EL (cell line): Measurements from ENCODE around the gene AREL1.
A peak's percentile ranks its signal among the peaks of the same experiment; 100 is the strongest.

Experiments used
- DNase-seq: peaks from one replicate; pipeline ENCODE4 v3.0.0-alpha.2; 2016

The AREL1 gene

DNA sequence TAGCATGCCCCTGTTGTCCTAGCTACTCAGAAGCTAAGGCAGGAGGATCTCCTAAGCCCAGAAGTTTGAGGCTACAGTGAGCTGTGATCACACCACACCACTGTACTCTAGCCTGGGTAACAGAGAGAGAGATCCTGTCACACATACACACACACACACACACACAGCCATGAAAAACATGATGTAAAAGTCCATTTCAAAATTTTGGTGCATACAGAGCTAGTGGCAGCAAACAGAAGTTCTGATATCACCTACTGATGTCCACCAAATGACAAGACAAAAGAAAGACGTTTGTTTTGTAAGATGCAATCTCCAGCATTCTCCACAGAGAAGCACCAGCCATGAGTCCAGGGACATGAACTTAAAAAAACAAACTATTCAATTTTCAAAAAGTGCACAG, 15.9 kb downstream of the AREL1 start:
- DNase-seq, result no peak

DNA sequence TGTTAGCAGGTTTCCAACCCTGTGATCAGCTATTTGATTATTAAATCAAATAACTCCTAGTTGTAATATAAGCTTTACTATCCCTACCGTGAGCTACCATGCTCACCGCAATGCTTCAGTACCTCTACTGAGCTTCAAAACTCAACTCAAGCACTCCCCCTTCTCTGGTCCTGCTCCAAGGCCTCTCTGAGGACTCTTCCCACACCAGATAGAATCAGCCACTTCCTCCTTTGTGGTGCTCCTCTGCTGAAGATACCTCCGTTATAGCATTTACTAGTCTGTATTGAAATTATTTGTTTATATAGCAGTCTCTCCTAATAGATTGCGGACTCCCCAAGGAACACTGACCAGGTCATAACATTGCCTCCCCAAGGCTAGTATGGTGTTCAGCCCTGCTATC, 17.5 kb downstream of the AREL1 start:
- DNase-seq, result no peak

DNA sequence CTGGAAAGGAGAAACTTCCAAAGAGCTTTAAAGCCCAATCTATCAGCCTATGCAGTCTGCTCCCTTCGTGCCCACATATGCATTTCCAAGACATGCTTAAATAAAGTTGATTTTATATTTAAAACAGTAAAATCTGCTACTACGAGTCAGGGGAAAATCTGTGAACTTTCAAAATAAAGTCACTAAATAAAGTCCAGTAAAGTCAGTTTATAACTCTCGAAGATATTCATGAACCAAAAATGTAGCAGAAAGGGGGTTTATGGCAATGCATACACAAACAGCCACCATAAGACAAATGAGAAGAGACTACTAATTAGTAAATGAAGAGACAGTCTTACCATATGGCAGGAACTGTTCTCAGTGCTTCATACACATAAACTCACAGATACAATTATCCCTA, 19.7 kb downstream of the AREL1 start:
- no peak for DNase-seq

DNA sequence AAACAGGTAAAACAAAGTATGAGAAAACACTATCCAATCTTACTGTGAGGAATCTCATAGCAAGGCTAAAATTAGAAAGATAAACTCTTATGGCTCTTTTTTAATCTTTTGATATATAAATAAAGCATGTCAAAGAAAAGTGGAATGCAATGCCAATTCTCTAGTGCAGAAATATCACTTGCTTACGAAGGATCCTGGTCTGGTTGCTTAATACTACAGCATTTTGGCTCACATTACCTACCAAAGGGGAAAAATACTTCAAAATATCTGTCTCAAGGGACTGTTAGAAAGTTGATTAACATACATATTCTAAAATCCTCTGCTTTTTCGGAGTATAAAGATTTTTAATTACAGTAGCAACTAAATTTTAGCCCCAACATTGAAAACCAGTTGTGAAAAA, 21.4 kb downstream of the AREL1 start:
- no peak for DNase-seq

DNA sequence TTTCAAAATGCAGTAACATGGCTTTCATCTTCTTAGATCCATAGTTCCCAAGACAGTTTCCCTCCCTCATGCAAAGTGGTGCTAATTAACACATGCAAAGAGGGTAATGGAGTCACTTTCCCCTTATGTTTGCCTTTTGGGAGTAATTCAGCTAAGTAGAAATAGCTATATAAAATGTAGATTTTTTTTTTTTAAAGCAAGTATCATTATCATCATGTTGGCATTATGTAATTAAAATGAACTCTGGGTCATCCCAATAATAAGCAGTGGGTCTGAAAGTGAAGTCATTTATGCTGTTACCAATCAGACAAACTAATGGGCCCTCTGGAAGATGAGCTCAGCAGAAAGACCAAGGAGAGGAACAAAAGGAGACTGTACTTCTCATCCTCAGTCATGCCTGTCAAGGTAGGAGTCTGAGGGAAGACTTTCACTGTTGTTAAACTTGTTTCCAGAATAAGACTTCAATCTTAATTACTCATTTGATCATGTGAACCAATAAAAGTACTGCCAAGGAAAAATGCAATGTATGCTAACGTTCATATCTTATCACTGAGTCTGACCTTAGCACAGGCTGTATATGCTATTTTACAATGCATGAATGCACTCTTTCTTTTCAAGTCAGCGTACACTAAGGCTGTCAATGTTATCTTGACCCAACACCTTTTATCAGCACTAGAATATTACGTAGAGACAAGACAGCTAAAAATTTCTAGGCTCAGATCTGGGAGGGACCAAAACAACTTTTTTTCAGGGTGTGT, 26.8 kb downstream of the AREL1 start:
- no peak for DNase-seq

DNA sequence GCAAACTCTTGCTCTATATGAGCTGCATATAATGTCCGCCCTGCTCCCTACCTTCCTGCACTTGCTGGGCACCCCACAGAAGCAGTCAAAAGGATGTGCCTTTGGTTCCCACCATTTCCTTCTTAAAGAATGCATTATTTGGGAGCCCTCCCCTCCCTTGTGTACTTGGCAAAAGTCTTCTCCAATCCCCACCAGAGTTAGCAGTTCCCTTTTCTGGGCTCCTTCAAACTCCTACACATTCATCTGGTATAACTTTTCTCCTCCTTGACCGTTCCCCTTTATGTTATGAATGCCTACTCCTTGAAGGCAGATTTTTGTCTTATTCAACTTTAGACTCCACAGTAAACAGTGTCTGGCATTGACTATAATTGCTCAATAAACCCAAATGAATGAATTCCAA, 27.8 kb downstream of the AREL1 start:
- DNase-seq, result no peak

DNA sequence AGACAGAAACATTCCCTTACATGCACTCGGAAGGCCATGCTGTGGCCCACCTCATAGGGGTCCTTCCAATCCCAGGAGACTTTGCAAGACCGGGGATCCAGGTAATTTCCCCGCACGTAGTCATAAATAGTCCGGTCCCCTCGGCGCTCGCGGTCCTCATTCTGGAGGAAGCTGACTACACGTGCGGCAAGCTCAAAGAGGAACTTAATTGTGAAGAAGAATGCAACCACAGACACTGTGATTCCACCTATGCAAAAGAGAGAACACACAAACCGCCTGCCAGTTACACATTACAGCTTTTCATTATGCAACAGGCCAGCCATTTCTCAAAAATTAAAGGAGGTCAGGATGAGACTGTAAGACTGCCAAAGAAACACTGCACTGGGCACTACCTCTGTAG, 28.4 kb downstream of the AREL1 start:
- no peak for DNase-seq

DNA sequence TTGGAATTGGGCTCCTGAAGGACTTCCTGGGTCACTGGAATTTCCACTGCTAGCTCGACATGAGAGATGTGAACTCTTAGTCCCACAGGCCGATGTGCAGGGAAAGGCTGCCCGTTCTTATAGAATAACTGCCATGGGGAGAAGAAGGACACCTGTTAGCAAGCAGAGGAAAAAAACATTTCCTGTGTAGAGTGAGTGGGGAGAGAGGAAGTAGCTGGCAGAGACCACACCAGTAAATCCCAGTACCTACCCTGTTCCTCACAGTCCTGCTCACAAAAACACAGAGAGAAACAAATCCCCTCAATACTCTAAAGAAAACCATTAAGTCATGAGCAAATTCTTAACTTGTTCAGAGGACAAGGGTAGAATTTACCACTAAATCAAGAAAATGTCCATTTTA, 29.5 kb downstream of the AREL1 start:
- DNase-seq, result no peak

DNA sequence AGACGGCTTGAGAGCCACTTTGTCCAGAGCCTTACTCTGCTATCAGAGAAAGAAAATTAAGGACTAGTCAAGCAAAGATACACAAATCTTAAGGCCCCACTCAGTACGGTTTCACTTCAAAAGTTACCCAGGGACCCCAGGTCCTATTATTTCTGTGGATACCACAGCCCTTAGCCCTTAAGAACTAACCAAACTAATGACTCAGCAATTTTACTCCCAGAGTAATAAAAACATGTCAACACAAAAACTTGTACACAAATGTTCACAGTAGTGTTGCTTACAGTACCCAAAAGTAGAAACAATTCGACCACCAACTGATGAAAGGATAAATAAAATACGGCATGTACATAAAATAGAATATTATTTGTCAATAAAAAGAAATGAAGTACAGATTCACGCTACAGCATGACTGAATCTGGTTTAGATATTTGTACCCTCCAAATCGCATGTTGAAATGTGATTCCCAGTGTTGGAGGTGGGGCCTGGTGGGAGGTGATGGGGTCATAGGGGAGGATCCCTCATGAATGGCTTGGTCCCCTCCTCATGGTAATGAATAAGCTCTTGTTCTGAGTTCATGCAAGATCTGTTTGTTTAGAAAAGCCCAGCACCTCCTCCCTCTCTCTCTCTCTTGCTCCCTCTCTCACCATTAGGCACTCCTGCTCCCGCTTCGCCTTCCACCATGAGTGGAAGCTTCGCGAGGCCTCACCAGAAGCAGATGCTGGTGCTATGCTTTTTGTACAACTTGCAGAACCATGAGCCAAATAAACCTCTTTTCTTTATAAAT, 30.5 kb downstream of the AREL1 start:
- DNase-seq, result no peak

DNA sequence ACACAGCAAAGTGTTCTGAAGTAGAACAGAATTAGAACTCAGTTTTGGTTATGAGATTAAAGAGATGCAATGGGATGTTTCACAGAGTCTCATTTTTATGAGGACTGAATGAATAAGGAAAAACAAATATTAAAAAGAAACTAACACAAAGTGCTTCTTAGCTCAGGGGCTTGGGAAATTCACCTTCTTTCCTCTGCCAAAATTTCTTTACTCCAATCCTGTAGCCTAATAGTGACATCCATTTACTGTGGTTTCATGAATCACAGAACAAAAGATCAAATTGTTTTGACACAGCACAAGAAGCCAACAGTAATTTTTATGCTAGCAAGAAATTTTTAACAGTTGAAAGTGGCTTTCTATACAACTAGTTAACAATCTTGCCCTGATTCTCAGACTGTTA, 37.7 kb downstream of the AREL1 start:
- no peak for DNase-seq

DNA sequence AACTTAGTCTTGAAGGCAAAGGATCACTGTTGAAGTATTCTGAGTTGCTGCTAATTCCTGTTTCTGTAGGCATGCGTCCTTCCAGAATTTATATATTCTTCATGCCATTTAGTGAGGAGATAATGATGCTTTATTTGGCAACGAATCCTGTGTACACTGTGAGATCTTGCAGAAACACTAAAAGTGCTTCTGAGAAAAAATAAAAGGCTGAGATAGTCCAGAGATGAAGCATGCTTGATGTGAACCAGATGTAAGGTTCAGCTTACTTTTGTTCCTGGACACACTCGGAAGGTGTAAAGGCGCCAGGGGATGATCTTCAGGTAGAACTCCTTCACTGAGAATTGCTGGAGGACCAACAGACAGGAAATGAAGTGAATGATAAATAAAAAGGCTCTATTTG, 39.1 kb downstream of the AREL1 start:
- DNase-seq, result no peak

DNA sequence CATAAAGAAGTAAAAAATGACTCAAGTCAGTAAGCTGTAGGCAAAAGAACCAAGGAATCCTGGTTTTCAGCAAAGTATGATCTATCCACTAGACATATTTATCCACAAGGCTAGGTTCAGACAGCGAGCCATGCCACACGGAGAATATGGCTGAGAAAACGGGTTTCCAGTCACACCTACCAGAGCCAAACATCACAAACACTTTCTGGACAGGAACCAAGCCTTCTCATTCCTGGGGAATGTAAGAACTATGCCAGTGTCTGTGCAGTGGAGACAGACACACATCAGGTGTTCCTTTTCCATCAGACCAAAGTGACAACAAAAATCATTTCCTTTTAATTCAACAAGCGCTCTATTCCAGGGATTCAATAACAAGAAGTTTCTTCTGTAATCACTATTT, 41.1 kb downstream of the AREL1 start:
- DNase-seq, result peak; percentile 79

DNA sequence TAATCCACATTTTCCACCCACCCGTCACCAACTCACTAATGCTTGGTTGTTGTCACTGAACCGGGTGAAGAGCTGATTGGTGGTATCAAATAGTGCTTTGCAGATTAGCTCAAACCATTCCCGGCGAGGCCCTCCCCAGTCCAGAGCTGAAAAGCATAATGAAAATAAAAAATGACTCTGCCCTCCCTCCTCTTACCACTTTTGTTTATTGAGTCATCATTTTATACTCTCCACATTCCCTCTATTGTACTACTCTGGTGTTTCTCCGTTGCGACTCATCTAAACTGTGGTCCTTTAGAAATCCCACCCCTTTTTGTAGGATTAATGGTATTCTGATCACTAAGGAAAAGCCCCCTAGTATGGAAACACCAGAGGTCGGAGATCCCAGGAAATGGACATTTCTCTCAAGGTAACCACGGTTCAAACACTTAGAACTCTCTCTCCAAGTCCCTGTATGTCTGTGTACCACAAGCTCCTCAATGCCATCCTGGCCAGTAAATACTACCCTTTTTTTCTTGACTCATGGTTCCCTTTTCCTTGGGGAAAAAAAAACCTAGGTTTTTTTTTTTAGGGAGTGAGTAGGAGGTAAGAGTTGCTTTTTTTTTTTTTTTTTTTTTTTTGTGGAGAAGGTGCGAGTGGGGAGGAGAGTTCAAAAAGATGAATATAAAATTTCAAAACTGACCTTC, 42.0 kb downstream of the AREL1 start:
- DNase-seq, result peak; percentile 67

DNA sequence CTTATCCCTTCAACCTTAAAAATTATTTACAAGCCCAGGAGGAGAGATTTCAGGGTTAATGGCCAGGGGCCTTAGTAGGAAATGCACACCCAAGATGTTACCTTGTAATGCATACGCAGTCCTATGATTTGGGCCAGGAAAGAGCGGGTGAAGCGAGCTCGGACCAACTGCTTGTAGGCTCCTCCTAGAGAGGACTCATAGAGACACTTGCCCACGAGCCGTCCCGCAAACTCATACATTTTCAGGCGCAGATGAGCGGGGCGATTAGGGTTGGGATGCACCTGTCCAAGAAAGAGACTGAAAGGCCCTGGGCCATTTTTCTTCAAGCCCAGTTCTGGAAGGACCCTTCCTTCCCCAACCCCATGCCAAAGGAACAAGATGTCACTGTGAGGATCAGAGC, 43.0 kb downstream of the AREL1 start:
- no peak for DNase-seq

DNA sequence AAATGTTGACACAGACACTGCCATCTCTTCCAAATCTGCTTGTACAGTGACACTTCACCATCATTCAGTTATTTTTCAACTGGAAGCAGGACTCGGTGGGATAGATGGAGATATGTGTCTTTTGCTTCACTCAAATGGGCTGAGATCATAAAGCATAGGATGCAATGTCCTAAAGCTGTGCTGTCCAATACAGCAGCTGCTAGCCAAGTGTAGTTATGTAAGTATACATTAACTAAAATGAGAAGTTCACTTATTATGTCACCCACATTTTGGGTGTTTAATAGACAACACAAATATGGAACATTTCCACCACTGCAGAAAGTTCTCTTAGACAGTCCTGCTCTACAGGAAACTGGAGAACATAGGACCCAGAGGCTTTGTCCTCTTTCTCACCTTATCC, 43.6 kb downstream of the AREL1 start:
- DNase-seq, result no peak

DNA sequence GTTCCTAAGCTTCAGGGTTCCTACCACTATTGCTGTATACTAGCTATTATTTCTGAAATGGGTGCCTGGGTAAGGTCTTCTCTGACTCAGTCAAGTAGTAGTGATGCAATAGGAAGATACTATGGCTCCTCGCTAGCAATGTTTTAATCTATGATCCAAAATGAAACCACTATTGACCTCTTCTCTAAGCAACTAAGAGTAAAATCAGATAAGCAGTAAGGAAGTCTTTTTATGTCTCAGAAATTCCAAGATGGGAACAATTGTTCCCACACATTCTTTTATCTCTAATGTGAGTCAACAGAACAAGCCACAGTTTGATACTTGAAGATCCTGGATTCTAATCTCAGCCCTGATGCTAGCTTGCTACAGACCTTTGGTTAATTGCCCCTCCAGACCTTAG, 45.1 kb downstream of the AREL1 start:
- peak; percentile 72 for DNase-seq

DNA sequence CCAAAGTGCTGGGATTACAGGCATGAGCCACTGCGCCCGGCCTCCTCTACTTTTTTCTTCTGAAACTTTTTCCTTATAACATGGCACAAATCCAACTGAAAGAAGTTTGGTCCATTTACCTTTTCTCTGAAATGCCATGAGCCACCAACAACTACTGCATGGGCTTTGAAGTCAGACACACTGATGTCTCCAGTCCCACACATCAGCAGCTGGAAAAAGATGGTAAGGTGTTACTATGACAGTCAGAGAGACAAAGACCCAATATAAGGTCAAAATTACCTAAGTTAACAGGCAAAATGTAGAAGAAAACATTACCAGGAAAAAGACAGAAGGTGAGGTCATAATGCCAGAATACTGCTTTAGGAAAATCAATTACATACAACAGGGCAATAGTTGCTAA, 48.2 kb downstream of the AREL1 start:
- no peak for DNase-seq

DNA sequence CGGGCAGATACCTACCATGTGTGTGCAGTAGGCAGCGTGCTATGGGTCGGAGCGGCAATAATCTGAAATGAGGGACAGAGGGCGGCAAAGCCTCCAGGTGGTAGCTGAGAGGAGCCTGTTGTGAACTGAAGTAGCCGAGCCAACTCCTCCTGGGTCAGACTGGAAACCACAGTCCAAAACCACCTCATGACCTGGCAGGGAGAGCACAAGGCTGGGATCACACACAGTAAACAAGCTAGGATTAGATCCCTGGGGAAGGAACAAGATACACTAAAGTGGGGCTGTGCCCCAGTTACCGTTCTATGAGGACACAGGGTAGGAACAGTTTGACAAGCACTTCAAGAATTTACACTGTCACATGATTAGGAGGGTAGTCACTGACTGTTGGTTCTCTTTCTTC, 49.0 kb downstream of the AREL1 start:
- no peak for DNase-seq

DNA sequence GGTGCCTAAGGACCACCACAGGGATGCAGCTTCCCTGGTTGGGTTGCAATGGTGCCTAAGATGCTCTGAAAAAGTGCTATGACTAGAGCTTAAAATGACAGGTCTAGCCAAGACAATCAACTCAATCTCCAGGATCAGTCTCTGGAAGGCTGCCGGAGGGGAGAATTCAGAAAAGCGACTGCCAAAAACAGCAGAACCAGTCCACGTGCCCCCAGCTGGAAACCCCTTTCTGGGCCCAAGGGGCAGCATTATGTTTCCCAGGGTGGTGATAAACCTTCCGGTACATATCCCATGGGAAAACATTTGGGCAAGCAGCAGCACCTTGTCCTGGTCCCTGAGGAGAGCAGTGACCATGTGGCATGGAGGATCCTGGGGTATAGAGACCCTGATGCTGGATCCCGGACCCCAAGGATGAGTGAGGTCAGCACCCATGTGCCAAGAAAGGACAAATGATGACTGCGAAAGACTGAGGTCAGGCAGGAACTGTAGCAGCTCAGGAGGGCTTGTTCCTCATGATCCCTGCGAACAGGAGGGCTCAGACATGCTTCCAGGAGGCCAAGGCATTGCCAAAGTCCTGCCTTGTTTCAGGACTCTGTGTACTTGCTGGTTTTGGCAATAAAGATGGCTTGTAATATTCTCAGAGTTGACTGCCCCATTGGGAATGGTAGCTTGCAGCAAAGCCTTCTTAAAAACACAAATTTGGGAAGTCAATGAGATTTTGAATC, 51.0 kb downstream of the AREL1 start:
- no peak for DNase-seq

DNA sequence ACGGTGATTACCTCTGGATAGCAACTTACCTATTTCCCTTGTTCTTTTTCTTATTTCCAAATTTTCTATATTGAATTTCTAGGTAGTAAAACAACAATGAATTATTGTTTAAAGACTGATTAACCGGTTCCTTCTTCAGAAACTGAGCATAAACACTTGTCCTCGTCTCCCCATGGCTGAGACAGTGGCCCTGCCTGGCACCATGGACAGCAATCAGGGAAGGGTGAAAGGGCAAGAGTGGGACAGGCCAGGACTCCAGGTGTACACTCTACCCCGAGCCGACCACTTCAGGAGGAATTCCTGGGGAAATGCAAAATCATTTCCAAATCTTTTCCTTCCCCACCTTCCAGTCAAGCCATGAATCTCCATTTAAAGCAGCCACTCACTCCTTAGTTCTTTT, 52.0 kb downstream of the AREL1 start:
- no peak for DNase-seq

DNA sequence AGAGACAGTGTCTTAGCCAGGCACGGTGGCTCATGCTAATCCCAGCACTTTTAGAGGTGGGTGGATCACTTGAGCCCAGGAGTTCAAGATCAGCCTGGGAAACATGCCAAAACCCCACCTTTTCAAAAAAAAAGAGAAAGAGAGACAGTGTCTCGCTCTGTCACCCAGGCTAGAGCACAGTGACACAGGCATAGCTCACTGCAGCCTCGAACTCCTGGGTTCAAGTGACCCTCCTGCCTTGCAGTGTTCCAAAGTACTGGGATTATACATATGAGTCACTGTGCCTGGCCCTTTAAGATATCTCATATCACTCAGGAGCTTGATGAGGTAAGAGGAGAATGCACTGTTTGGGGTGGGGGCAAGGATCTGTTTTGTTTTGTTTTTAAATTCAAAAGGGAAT, 52.7 kb downstream of the AREL1 start:
- peak; percentile 26 for DNase-seq

DNA sequence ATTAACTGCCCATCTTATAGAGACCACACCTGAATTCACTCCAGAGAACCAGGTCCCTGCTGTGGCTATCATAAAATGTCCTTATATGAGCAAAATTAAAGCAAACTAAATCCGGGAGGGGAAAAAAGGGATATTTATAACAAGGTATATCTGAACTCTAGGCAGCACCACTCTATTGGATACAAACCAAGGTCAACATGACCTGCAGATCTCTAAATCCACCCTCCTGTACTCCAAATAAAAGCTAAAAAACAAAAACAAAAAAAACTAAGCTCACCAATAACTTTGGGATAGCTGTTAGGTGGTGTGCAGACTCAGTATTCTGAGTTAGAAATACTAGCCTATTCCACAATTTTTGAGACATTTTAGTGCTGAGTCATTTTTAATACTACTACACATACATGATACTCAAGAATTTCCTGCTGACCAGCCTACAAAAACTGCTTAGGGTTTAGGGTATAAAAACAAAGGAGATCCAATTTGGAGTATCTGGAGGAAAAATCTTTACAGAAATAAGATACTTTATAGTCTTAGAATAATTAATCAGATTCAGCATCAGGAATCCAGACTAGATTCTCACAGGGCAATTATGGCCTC, 54.2 kb downstream of the AREL1 start:
- DNase-seq, result peak; percentile 74

DNA sequence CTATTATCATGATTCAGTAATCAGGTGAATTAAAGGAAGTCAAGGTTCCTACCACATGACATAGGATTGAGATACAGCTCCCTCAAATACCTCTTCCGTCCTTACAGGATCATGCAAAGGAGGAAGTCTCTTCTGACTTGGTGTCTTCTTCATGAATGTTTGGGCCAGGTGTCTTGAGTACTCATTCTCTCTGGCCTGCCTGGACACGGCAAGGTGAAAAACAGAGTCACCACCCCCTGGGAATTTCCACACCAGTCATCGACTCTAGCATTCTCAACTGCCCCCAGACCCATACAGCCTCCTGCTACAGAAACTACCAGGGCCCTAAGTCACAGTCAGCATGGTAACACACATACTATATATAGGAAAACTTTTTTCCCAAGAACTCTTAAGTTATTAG, 55.9 kb downstream of the AREL1 start:
- DNase-seq, result no peak
